CD4-positive, alpha-beta T cell (primary cell): ENCODE measurements around the gene AGXT2. TPM values are rescaled to one million over a fixed set of nuclear protein-coding genes. Genes with fewer than 3 reads are reported as not detected.

Experiments used
- ATAC-seq: fragments of 200-7000 bp; cut with Tn5 transposase; one replicate; pipeline ENCODE4 v1.10.0; 2022; ENCODE audit warnings: mild to moderate bottlenecking; ENCODE audit not compliant: poor library complexity
- CTCF ChIA-PET: fragments of 350-600 bp; sonication (Branson Sonifier 250); formaldehyde crosslinking; loops from one replicate; lab custom pipeline; 2021; ENCODE audit warnings: antibody characterized with exemption, inconsistent platforms; lab: Charles Lee
- POLR2A ChIA-PET: fragments of 350-600 bp; sonication (Branson Sonifier 250); formaldehyde crosslinking; loops from one replicate; lab custom pipeline; 2021; ENCODE audit warnings: antibody characterized with exemption, inconsistent platforms; lab: Charles Lee
- DNase-seq, 14 experiments: peaks; one replicate each; pipeline ENCODE4 v3.0.0-alpha.2; 2013 to 2020; ENCODE audit warnings: mixed read lengths in 2 of 14
- H3K27ac ChIP-seq, 2 donors: one replicate each; pipeline versions ENCODE4 v1.5.1 to v1.7.0; 2013; ENCODE audit warnings: low read length in 2 of 2, low read depth in 1 of 2, mild to moderate bottlenecking in 1 of 2
- H3K27me3 ChIP-seq, 2 experiments: 1 replicate in 1 of 2; 2 replicates in 1 of 2; pipeline versions ENCODE4 v1.6.1 to v1.7.0; 2013; ENCODE audit warnings: low read length in 2 of 2, control low read depth in 1 of 2, mild to moderate bottlenecking in 1 of 2, moderate library complexity in 1 of 2; ENCODE audit not compliant: insufficient read depth in 2 of 2, control insufficient read depth in 1 of 2
- H3K36me3 ChIP-seq: one replicate; pipeline ENCODE4 v1.6.1; 2013; ENCODE audit warnings: low read length, control low read depth; ENCODE audit not compliant: insufficient read depth
- H3K4me1 ChIP-seq: one replicate; pipeline ENCODE4 v1.6.1; 2013; ENCODE audit warnings: low read length, control low read depth; ENCODE audit not compliant: insufficient read depth
- H3K4me3 ChIP-seq: one replicate; pipeline ENCODE4 v1.5.1; 2013; ENCODE audit warnings: mild to moderate bottlenecking, low read length, moderate library complexity
- H3K9me3 ChIP-seq, 2 experiments: 1 replicate in 1 of 2; 2 replicates in 1 of 2; pipeline versions ENCODE4 v1.6.1 to v1.7.0; 2013; ENCODE audit warnings: low read length in 2 of 2, mild to moderate bottlenecking in 2 of 2, control low read depth in 1 of 2, moderate library complexity in 1 of 2; ENCODE audit not compliant: control insufficient read depth in 1 of 2, insufficient read depth in 1 of 2
- H3K27ac Mint-ChIP-seq: one replicate; pipeline ENCODE4 v1.8.0; 2020; ENCODE audit warnings: mixed read lengths
- H3K27me3 Mint-ChIP-seq: one replicate; pipeline ENCODE4 v1.8.0; 2021; ENCODE audit warnings: mixed read lengths
- H3K36me3 Mint-ChIP-seq: one replicate; pipeline ENCODE4 v1.8.0; 2021; ENCODE audit warnings: low read depth, mixed read lengths
- H3K4me1 Mint-ChIP-seq: one replicate; pipeline ENCODE4 v1.8.0; 2021; ENCODE audit warnings: low read depth, mixed read lengths
- H3K4me3 Mint-ChIP-seq: one replicate; pipeline ENCODE4 v1.8.0; 2020; ENCODE audit warnings: mild to moderate bottlenecking, mixed read lengths
- H3K9me3 Mint-ChIP-seq: one replicate; pipeline ENCODE4 v1.8.0; 2020; ENCODE audit warnings: mixed read lengths
- CTCF ChIP-seq: fragments of 200-600 bp; IDR thresholded peaks from one replicate; pipeline ENCODE4 v1.8.0; 2022; ENCODE audit warnings: antibody characterized with exemption, mild to moderate bottlenecking
- intact Hi-C, 2 experiments: fragments of 100-400 bp; cut with DNase I in 1 of 2; cut with micrococcal nuclease in 1 of 2; formaldehyde crosslinking; loops; one replicate each; pipeline versions ENCODE4 v1.15.1 to v1.9.0; 2023 to 2025; cut with DNase I, micrococcal nuclease
- total RNA-seq, 174 experiments: library from RNA in 2 of 174; stranded (reverse) in 2 of 174; gene quantifications; one replicate each; pipeline ENCODE4 v1.2.3 and lab custom pipeline; 2021 to 2026

AGXT2 gene
- total RNA-seq, 2 experiments from 2014 or later = not detected

DNA sequence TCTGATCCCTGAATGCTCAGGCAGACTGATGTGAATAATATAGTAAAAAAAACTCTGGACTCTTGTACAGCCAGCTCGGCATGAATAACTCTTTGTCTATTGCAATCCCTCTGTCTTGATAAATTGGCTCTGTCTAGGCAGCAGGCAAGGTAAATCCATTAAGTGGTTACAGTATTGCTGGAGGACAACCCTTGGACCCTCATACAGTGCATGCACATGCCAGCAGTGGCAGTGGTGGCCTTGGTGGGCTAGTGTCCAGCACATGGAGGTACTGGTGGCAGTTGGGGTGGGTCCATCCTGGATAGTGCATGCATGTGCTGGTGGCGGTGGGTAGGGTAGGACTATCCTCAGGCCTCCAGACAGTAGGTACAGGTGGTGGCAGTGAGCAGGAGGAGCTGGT lies 79.5 kb downstream of the AGXT2 start:
- peaks cover 0 to 3% of the 10 kb centered on the region in 2 experiments for H3K9me3 ChIP-seq
- H3K27ac Mint-ChIP-seq = no peak overlapping the region
- H3K27me3 ChIP-seq = no peaks in the 10 kb centered on the region
- peaks cover 3% of the 10 kb centered on the region for H3K36me3 ChIP-seq
- no peaks in the 10 kb centered on the region for H3K9me3 Mint-ChIP-seq
- ChIA-PET POLR2A (no interaction called here), CTCF (no interaction called here)
- H3K4me3 Mint-ChIP-seq = no peak overlapping the region
- no peak for TF ChIP-seq CTCF
- intact Hi-C loops = no loop called here
- no peak overlapping the region for H3K27ac ChIP-seq
- DNase-seq = no peak
- no peaks in the 10 kb centered on the region for H3K27me3 Mint-ChIP-seq
- no peak for ATAC-seq
- no peak overlapping the region for H3K4me3 ChIP-seq
- H3K4me1 Mint-ChIP-seq = no peaks in the 10 kb centered on the region
- no peaks in the 10 kb centered on the region for H3K36me3 Mint-ChIP-seq
- no peaks in the 10 kb centered on the region for H3K4me1 ChIP-seq

DNA sequence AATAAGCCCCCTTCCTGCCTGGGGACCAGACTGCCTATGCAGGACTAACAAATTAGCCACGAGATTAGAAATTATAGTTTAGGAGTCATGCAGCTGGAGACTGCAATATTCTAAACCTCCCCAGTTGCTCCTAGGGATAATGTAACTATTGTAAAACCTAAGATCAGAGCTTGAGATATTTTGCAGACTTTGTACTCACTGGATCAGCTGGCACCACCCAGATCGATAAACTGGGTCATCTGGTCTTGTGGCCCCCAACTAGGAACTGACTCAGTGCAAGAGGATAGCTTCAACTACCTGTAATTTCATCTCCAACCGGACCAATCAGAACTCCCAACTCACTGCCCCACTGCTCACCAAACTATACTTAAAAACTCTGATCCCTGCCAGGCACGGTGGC lies 80.2 kb downstream of the AGXT2 start:
- no peak overlapping the region for H3K4me3 Mint-ChIP-seq
- no peaks in the 10 kb centered on the region for H3K9me3 Mint-ChIP-seq
- no peaks in the 10 kb centered on the region for H3K36me3 Mint-ChIP-seq
- ChIA-PET CTCF (no interaction called here), POLR2A (no interaction called here)
- no peak overlapping the region for H3K27ac Mint-ChIP-seq
- no peak for DNase-seq
- no peaks in the 10 kb centered on the region for H3K4me1 Mint-ChIP-seq
- intact Hi-C loops = no loop called here
- Histone ChIP-seq H3K27me3 (no peaks in the 10 kb centered on the region), H3K4me3 (no peak overlapping the region), H3K36me3 (peaks cover 3% of the 10 kb centered on the region), H3K27ac (no peak overlapping the region), H3K4me1 (no peaks in the 10 kb centered on the region), H3K9me3 (peaks cover 0 to 3% of the 10 kb centered on the region in 2 experiments)
- no peak for TF ChIP-seq CTCF
- ATAC-seq = no peak
- no peaks in the 10 kb centered on the region for H3K27me3 Mint-ChIP-seq

- no peak for DNase-seq
- no peak overlapping the region for H3K4me3 ChIP-seq
- ChIA-PET POLR2A (interaction anchor here (0.6 kb wide), 1 partner anchor 1211 kb away, joined by 3 read pairs; no protein-coding TSS in a partner anchor), CTCF (no interaction called here)
- H3K4me1 ChIP-seq = no peaks in the 10 kb centered on the region
- no peak for TF ChIP-seq CTCF
- intact Hi-C loops = loop anchor here in 1 of 2 experiments (5.0 kb wide), 1 partner anchor 968 kb away; no protein-coding TSS in a partner anchor
- Mint-ChIP-seq H3K27me3 (no peaks in the 10 kb centered on the region), H3K4me3 (no peak overlapping the region), H3K9me3 (no peaks in the 10 kb centered on the region), H3K4me1 (peaks cover 10% of the 10 kb centered on the region), H3K27ac (peak overlapping the region; percentile 64), H3K36me3 (peaks cover 23% of the 10 kb centered on the region)
- ATAC-seq = no peak
- H3K36me3 ChIP-seq = peaks cover 10% of the 10 kb centered on the region
- H3K9me3 ChIP-seq = no peaks in the 10 kb centered on the region
- no peak overlapping the region for H3K27ac ChIP-seq
- H3K27me3 ChIP-seq = no peaks in the 10 kb centered on the region
These were observed 88.4 kb downstream of the AGXT2 start for GRCh38 chr5:34959323-34959722.
